ENCODE results near the gene CSRP1.

DNA sequence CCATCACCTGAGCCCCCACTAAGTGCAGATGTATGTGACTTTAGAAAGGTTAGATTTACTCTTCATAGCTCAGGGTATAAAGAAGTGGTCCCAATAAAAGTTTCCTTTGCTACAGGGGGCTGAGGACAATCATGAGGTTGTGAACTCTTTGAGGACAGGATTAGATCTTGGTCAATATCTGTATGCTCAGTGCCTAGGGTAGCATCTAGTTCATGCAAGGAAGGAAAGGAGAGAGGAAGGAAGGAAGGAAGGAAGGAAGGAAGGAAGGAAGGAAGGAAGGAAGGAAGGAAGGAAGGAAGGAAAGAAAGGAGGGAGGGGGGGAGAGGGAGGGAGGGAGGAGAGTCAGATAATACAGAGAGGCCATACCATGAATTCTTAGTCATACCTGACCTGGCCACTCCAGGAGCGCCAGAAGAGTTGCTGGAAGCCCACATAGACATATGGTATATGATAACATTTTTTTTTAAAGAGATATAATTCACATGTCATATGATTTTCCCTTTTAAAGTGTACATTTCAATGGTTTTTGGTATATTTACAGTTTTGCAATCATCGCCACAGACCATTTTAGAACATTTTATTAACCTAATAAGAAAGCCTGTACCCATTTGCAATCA is 9.7 kb upstream of the CSRP1 start:
- TF ChIP-seq, protein P1, sequence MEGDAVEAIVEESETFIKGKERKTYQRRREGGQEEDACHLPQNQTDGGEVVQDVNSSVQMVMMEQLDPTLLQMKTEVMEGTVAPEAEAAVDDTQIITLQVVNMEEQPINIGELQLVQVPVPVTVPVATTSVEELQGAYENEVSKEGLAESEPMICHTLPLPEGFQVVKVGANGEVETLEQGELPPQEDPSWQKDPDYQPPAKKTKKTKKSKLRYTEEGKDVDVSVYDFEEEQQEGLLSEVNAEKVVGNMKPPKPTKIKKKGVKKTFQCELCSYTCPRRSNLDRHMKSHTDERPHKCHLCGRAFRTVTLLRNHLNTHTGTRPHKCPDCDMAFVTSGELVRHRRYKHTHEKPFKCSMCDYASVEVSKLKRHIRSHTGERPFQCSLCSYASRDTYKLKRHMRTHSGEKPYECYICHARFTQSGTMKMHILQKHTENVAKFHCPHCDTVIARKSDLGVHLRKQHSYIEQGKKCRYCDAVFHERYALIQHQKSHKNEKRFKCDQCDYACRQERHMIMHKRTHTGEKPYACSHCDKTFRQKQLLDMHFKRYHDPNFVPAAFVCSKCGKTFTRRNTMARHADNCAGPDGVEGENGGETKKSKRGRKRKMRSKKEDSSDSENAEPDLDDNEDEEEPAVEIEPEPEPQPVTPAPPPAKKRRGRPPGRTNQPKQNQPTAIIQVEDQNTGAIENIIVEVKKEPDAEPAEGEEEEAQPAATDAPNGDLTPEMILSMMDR (conservative IDR thresholded peaks at IDR 0.05; ENCODE audit: low read depth in 2 of 2) = no peak
- TF ChIP-seq EZH2 (IDR thresholded peaks at IDR 0.05; ENCODE audit: low read depth, unreplicated experiment) = no peak
- TF ChIP-seq CREB1 (CRISPR knock-in tag; IDR thresholded peaks at IDR 0.05; ENCODE audit: low read depth) = no peak
